NCI-H510A (cell line): ENCODE data around the gene NEMP2.
A peak's percentile ranks its signal among the peaks of the same experiment; 100 is the strongest.
"Not testable (repeated sequence)": the region's sequence is repeated elsewhere in the genome, so short reads cannot be mapped to it uniquely, and the experiment has no call there.

Experiments used
- DNase-seq: peaks from one replicate; lab custom pipeline; 2025; lab: John Stamatoyannopoulos, UW

NEMP2 gene

GRCh38 chr2:190490502-190490901, 44.0 kb downstream of the NEMP2 start:
- no peak for DNase-seq

- DNase-seq, result no peak
Measured at GRCh38 chr2:190489475-190489874, 45.0 kb downstream of the NEMP2 start.

GRCh38 chr2:190488516-190489233, 45.8 kb downstream of the NEMP2 start:
- no peak for DNase-seq

GRCh38 chr2:190486037-190486623, 48.4 kb downstream of the NEMP2 start:
- no peak for DNase-seq

- no peak for DNase-seq
Measured at GRCh38 chr2:190482451-190482850, 52.1 kb downstream of the NEMP2 start.

- no peak for DNase-seq
Measured at GRCh38 chr2:190481339-190481738, 53.2 kb downstream of the NEMP2 start.

- DNase-seq, result no peak
Measured at GRCh38 chr2:190478572-190479195, 55.8 kb downstream of the NEMP2 start.

- DNase-seq, result peak; percentile 40
Measured at GRCh38 chr2:190477661-190478454, 56.7 kb downstream of the NEMP2 start.

- no peak for DNase-seq
Measured at GRCh38 chr2:190470256-190470826, 64.2 kb downstream of the NEMP2 start.

GRCh38 chr2:190469771-190470170, 64.8 kb downstream of the NEMP2 start:
- peak; percentile 83 for DNase-seq

GRCh38 chr2:190468814-190469569, 65.5 kb downstream of the NEMP2 start:
- peak; percentile 74 for DNase-seq

- not testable (repeated sequence) for DNase-seq
Measured at GRCh38 chr2:190468354-190468753, 66.2 kb downstream of the NEMP2 start.

- DNase-seq, result no peak
Measured at GRCh38 chr2:190467575-190468083, 66.9 kb downstream of the NEMP2 start.

GRCh38 chr2:190466819-190467446, 67.6 kb downstream of the NEMP2 start:
- DNase-seq, result no peak

GRCh38 chr2:190465060-190465459, 69.5 kb downstream of the NEMP2 start:
- DNase-seq, result no peak

GRCh38 chr2:190462611-190463010, 71.9 kb downstream of the NEMP2 start:
- no peak for DNase-seq

- DNase-seq, result no peak
Measured at GRCh38 chr2:190462181-190462580, 72.3 kb downstream of the NEMP2 start.

- DNase-seq, result no peak
Measured at GRCh38 chr2:190460487-190460886, 74.0 kb downstream of the NEMP2 start.

GRCh38 chr2:190459881-190460280, 74.6 kb downstream of the NEMP2 start:
- no peak for DNase-seq

GRCh38 chr2:190458352-190459107, 76.0 kb downstream of the NEMP2 start:
- DNase-seq, result no peak
